Smooth muscle cell (in vitro differentiated cells): ENCODE data around the gene LDB2. TPM values are rescaled to one million over a fixed set of nuclear protein-coding genes. Genes with fewer than 3 reads are reported as not detected.
"Not testable (repeated sequence)": the region's sequence is repeated elsewhere in the genome, so short reads cannot be mapped to it uniquely, and the experiment has no call there.

Source experiments
- DNase-seq: peaks from one replicate; lab custom pipeline; 2025; ENCODE audit not compliant: unreplicated experiment; lab: John Stamatoyannopoulos, UW
- H2AFZ ChIP-seq: fragments of 200-600 bp; sonication (generic); 2 replicates; pipeline ENCODE4 v1.6.0; 2016; ENCODE audit warnings: antibody characterized with exemption, low read depth, mild to moderate bottlenecking
- H3F3A ChIP-seq: fragments of 200-600 bp; sonication (generic); 2 replicates; pipeline ENCODE4 v1.6.0; 2017; ENCODE audit warnings: antibody characterized with exemption, low read depth
- H3K27ac ChIP-seq: fragments of 200-600 bp; sonication (generic); 2 replicates; pipeline ENCODE4 v1.5.1; 2016; ENCODE audit warnings: low read depth, mild to moderate bottlenecking
- H3K27me3 ChIP-seq: fragments of 200-600 bp; sonication (generic); 2 replicates; pipeline ENCODE4 v1.6.1; 2016; ENCODE audit warnings: low read depth, mild to moderate bottlenecking
- H3K36me3 ChIP-seq: fragments of 200-600 bp; sonication (generic); 2 replicates; pipeline ENCODE4 v1.5.1; 2016; ENCODE audit warnings: low read depth
- H3K4me1 ChIP-seq: fragments of 200-600 bp; sonication (generic); 2 replicates; pipeline ENCODE4 v1.5.1; 2016; ENCODE audit warnings: low read depth
- H3K4me2 ChIP-seq: fragments of 200-600 bp; sonication (generic); 2 replicates; pipeline ENCODE4 v1.6.0; 2016; ENCODE audit warnings: mild to moderate bottlenecking
- H3K4me3 ChIP-seq: fragments of 200-600 bp; sonication (generic); 2 replicates; pipeline ENCODE4 v1.5.1; 2016; ENCODE audit warnings: mild to moderate bottlenecking
- H3K79me2 ChIP-seq: fragments of 200-600 bp; sonication (generic); 2 replicates; pipeline ENCODE4 v1.6.0; 2016; ENCODE audit warnings: low read depth, mild to moderate bottlenecking
- H3K9ac ChIP-seq: fragments of 200-600 bp; sonication (generic); 2 replicates; pipeline ENCODE4 v1.6.0; 2016; ENCODE audit warnings: low read depth
- H3K9me3 ChIP-seq: fragments of 200-600 bp; sonication (generic); replicated peaks from 2 replicates; pipeline ENCODE4 v1.5.1; 2016; ENCODE audit warnings: low read depth
- H4K20me1 ChIP-seq: fragments of 200-600 bp; sonication (generic); 2 replicates; pipeline ENCODE4 v1.6.0; 2016; ENCODE audit warnings: low read depth
- WGBS: methylation state at CpG from one replicate; pipeline ENCODE4 v1.1.7; 2016; ENCODE audit warnings: low lambda C conversion rate; 5-methylcytosine and 5-hydroxymethylcytosine counted together
- polyA plus RNA-seq: library from polyadenylated mRNA; unstranded; fragments of >200 nt; fragmentation: Nextera tagmentation; extraction: Ambion mirVana; gene quantifications from 2 replicates; pipeline ENCODE4 v1.2.1, GENCODE V29; 2016
- total RNA-seq: library from RNA; depleted of rRNA; stranded (reverse); fragments of >200 nt; gene quantifications from 2 replicates; pipeline ENCODE4 v1.2.3, GENCODE V29; 2014
- TF ChIP-seq, protein P1 (sequence below): fragments of 200-600 bp; sonication (generic); IDR thresholded peaks from 2 replicates; pipeline ENCODE4 v1.5.1; 2017; ENCODE audit warnings: borderline replicate concordance, mild to moderate bottlenecking, antibody characterized with exemption; ENCODE audit not compliant: insufficient read depth, poor library complexity, severe bottlenecking

Gene LDB2
- total and polyA plus RNA-seq, 2 experiments from 2014 or later: 30.6 to 61.5 TPM

DNA sequence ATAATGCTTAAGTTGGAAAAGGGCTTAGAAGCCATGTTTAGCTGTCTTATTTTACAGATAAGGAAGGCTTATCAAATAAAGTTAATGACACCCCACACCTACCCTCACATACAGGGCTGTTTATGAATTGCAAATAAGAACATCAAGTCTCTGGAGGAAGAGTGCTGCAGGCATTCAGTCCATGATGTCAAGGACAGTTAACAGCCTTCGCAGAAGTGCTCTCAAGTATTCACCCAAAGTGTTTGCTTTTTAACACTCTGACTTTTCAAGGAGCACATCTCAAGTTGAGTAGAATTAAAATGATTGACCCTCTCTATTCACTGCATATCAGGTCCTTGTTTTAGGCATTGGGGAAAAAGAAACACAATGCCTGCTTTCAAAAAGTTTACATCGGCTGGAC is 328.7 kb downstream of the LDB2 start:
- DNase-seq: no peak
- Histone ChIP-seq H3K9ac (no peak overlapping the region), H3K9me3 (no peaks in the 10 kb centered on the region), H2AFZ (no peak overlapping the region), H3K27ac (no peak overlapping the region), H3K4me2 (no peak overlapping the region), H3K27me3 (no peaks in the 10 kb centered on the region), H3K36me3 (no peaks in the 10 kb centered on the region), H3F3A (no peaks in the 10 kb centered on the region), H3K79me2 (no peaks in the 10 kb centered on the region), H3K4me3 (no peak overlapping the region), H4K20me1 (no peaks in the 10 kb centered on the region), H3K4me1 (no peaks in the 10 kb centered on the region)
- TF ChIP-seq, protein P1, sequence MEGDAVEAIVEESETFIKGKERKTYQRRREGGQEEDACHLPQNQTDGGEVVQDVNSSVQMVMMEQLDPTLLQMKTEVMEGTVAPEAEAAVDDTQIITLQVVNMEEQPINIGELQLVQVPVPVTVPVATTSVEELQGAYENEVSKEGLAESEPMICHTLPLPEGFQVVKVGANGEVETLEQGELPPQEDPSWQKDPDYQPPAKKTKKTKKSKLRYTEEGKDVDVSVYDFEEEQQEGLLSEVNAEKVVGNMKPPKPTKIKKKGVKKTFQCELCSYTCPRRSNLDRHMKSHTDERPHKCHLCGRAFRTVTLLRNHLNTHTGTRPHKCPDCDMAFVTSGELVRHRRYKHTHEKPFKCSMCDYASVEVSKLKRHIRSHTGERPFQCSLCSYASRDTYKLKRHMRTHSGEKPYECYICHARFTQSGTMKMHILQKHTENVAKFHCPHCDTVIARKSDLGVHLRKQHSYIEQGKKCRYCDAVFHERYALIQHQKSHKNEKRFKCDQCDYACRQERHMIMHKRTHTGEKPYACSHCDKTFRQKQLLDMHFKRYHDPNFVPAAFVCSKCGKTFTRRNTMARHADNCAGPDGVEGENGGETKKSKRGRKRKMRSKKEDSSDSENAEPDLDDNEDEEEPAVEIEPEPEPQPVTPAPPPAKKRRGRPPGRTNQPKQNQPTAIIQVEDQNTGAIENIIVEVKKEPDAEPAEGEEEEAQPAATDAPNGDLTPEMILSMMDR: no peak
- WGBS: 70% methylated on average over 2 of the region's 2 CpGs

DNA sequence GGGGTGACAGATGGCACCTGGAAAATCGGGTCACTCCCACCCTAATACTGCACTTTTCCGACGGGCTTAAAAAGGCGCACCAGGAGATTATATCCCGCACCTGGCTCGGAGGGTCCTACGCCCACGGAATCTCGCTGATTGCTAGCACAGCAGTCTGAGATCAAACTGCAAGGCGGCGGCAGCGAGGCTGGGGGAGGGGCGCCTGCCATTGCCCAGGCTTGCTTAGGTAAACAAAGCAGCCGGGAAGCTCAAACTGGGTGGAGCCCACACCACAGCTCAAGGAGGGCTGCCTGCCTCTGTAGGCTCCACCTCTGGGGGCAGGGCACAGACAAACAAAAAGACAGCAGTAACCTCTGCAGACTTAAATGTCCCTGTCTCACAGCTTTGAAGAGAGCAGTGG is 341.1 kb downstream of the LDB2 start:
- H3K9me3 ChIP-seq, H3K4me2 ChIP-seq, H3K4me1 ChIP-seq, DNase-seq, H3K79me2 ChIP-seq, H3K27ac ChIP-seq, H2AFZ ChIP-seq, H3K9ac ChIP-seq, H3K27me3 ChIP-seq, H3F3A ChIP-seq, H4K20me1 ChIP-seq, H3K4me3 ChIP-seq, H3K36me3 ChIP-seq: not testable (repeated sequence)
- 93% methylated on average over 14 of the region's 14 CpGs for WGBS

DNA sequence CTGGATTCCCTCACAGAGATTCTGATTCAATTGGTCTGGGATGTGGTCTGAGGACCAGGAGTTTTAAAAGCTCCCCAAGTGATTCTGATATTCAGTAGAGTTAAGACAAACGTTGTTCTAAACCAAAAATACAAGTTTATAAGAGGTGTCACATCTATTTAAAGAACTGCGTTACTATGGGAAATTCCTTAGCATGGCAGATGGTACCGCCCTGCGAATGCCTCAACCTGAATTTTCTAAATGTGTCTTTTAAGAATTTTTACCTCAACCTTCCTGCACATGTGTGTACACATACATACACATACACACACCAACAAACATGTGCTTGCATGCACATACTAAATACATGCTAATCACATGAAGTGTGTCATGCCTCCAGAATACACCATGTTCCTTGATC is 343.3 kb downstream of the LDB2 start:
- no peaks in the 10 kb centered on the region for H3F3A ChIP-seq
- no peaks in the 10 kb centered on the region for H3K9me3 ChIP-seq

DNA sequence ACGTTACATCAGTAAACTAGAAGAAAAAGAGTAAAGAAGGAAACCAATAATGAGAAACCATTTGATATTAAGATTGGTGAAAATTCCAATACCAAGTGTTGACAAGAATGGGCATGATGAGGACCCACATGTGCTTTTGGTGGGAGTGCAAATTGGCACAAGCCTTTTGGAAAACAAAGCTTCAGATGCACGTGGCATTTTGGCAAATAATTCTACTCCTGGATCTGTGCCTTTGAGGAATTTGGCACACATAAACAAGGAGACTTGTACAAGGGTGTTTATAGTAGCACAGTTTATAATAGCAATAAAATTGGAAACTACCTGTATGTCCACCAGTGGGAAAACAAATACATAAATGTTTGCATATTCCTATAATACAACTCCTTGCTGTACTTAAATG is 347.9 kb downstream of the LDB2 start:
- H3K4me2 ChIP-seq: no peak overlapping the region
- no peaks in the 10 kb centered on the region for H4K20me1 ChIP-seq
- H3K9me3 ChIP-seq: no peaks in the 10 kb centered on the region
- H3K9ac ChIP-seq: no peak overlapping the region
- TF ChIP-seq, protein P1: no peak
- no peak for DNase-seq
- H3F3A ChIP-seq: no peaks in the 10 kb centered on the region
- H3K4me1 ChIP-seq: no peaks in the 10 kb centered on the region
- 93% methylated on average over 2 of the region's 2 CpGs for WGBS
- H3K27ac ChIP-seq: no peak overlapping the region
- no peaks in the 10 kb centered on the region for H3K27me3 ChIP-seq
- no peaks in the 10 kb centered on the region for H3K36me3 ChIP-seq
- no peak overlapping the region for H3K4me3 ChIP-seq
- no peak overlapping the region for H2AFZ ChIP-seq
- no peaks in the 10 kb centered on the region for H3K79me2 ChIP-seq

More for the DNA sequence above, 343.3 kb downstream of the LDB2 start:
- Histone ChIP-seq H3K27me3 (no peaks in the 10 kb centered on the region), H3K4me2 (no peak overlapping the region), H3K4me1 (no peaks in the 10 kb centered on the region), H3K27ac (no peak overlapping the region), H3K79me2 (no peaks in the 10 kb centered on the region), H3K4me3 (no peak overlapping the region), H3K9ac (no peak overlapping the region), H2AFZ (no peak overlapping the region), H4K20me1 (no peaks in the 10 kb centered on the region), H3K36me3 (no peaks in the 10 kb centered on the region)
- 95% methylated on average over 4 of the region's 4 CpGs for WGBS
- TF ChIP-seq, protein P1: no peak
- DNase-seq: no peak
